GM18517 (cell line): ENCODE measurements around the gene COLQ.
"Not testable (repeated sequence)": the region's sequence is repeated elsewhere in the genome, so short reads cannot be mapped to it uniquely, and the experiment has no call there.

Experiments
- ATAC-seq: cut with Tn5 transposase; IDR thresholded peaks from one replicate; pipeline ENCODE4 v1.9.1; 2021; ENCODE audit warnings: mild to moderate bottlenecking, moderate library complexity; ENCODE audit not compliant: unreplicated experiment

Gene COLQ

GRCh38 chr3:15430624-15431023 is 90.9 kb downstream of the COLQ start:
- ATAC-seq = no peak

DNA sequence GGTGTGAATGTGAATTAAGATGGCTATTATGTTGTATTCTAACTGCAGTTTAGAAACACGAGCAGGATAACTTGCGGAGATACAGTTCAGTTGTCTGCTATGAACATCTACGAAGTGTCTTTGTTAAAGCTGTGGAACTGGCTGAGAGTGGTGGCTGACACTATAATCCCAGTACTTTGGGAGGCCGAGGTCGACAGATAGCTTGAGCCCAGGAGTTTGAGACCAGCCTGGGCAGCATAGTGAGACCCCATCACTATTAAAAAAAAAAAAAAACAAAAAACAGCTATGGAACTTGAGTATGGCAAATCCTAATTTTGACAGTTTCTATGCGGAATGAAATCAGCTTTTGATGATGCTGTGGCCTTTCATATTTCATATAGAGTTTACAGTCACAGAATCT is 92.4 kb downstream of the COLQ start:
- ATAC-seq = no peak

- no peak for ATAC-seq
Measured at GRCh38 chr3:15428539-15428938, 93.0 kb downstream of the COLQ start.

- no peak for ATAC-seq
Measured at GRCh38 chr3:15427981-15428380, 93.5 kb downstream of the COLQ start.

DNA sequence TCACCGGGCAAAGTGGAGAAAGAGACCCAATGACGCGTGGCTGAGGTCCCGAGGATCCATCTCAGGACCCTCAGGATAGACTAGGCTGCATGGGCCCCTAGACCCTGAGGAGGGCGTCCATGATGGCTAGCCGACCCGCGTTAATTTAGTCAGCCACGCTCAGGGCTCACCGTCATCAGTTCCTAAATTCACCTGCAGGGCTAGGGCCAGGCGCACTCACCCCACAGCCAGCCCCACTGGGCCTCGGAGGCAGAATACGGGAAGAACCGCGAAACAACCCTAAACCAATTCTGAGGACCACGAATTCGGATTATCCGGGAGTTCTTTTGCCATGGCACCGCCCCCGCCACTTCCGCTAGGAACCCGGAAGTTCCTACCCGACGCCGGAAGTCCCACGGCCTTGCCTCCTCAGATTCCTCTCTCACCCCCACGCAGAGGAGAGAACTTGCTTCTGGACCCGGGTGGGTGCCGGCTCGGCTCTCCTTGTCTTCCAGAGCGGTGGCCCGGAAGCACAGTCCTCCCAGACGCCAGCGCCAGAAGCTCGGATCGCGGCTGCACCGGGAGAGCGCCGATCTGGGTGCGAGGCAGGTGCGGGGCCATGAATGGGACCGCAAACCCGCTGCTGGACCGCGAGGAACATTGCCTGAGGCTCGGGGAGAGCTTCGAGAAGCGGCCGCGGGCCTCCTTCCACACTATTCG is 94.2 kb downstream of the COLQ start, which contains the start of the genes EAF1 and METTL6:
EAF1 (plus strand) TSS at position 417 of the 699 bp plus-strand sequence; CDS start at position 599, 182 bp downstream.
METTL6 (minus strand) TSS at position 363 of the 699 bp plus-strand sequence. CDS start 1,033 bp downstream, outside the sequence.
- ATAC-seq = peak; percentile 84

- no peak for ATAC-seq
Measured at GRCh38 chr3:15426579-15427118, 94.9 kb downstream of the COLQ start.

DNA sequence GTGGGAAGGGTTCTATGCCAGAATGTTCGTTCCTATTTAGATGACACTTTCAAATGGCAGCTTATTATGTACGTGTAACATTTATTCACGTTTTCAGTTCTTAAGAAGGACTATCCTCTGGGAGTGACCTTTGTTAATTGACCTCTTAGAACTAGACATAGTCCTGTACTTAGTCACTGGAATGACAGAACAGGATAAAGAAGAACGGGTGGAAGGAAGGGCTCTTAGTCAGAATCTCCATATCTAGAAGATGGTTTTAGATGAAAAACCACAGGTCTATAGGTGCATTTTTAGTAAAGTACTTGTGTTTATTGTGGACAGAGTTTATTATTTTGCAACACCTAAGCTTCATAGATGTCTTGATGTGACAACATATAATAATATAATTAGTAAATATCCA is 100.6 kb downstream of the COLQ start:
- ATAC-seq = no peak

- not testable (repeated sequence) for ATAC-seq
Measured at GRCh38 chr3:15410966-15411365, 110.5 kb downstream of the COLQ start.

DNA sequence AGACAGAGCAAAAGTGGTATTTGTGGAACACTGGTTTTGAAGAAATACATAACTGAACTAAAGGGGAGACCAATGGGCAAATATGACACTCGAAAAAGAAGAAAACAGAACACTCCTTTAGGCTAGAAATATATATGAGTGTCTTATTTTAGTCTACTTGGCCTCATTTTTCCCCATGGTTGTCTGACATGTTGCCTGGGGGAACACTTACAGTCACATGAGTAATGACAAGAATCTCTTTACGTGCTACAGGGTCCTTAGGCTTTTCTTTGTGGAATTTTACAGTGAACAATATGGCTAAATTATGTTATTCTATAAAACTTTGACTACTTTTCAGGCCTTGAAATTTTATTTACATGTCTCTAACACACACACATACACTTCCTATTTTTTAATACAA is 111.7 kb downstream of the COLQ start:
- no peak for ATAC-seq

DNA sequence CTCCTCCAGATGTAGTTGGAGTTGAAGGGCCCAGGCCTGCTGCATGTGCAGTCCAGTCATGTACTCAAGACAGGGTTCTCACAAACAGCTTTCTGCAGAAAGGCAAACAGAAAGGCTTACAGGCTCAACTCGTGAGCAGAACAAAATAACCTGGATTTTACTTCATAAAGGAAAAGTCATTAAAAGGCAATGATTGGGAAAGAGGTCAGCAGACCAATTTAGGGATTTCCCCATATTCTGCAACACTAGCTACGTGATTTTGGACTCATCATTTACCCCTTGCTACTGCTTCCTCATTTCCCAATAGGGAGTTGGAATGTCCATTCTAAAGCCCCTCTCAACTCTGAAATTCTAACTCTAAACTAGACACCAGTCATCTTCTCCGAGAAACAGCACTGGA is 112.3 kb downstream of the COLQ start:
- ATAC-seq = no peak

- ATAC-seq = peak; percentile 77
Measured at GRCh38 chr3:15405448-15406050, 116.0 kb downstream of the COLQ start.

GRCh38 chr3:15404767-15405166 is 116.7 kb downstream of the COLQ start:
- ATAC-seq = no peak

DNA sequence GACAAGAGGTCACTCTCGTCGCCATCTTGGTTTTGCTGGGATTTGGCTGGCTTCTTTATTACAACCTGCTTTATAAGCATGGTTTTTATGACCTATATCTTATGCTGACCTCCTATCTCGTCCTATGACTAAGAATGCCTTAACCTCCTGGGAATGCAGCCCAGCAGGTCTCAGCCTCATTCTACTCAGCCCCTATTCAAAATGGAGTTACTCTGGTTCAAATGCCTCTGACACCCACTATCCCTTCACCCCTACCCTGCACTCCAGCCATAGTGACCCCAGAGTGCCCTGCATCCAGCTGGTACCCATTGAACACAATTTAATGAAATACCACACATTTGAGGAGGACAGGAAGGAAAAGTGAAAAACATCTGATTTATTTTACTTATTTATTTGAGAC is 117.5 kb downstream of the COLQ start:
- ATAC-seq = no peak

GRCh38 chr3:15403495-15403894 is 118.0 kb downstream of the COLQ start:
- ATAC-seq = no peak

- ATAC-seq = no peak
Measured at GRCh38 chr3:15401936-15402335, 119.6 kb downstream of the COLQ start.
